Heart left ventricle (tissue), 13 donors: ENCODE results near the gene C22orf31.

Source experiments
- CTCF ChIP-seq, 12 donors: fragments of 200-600 bp; sonication (generic) in 4 of 12; IDR thresholded peaks; one replicate each; pipeline versions ENCODE4 v1.5.0 to v1.8.0; 2018 to 2022; ENCODE audit warnings: antibody characterized with exemption in 12 of 12, mild to moderate bottlenecking in 5 of 12
- POLR2A ChIP-seq, 2 donors: fragments of 450-650 bp; IDR thresholded peaks; one replicate each; pipeline ENCODE4 v1.6.1; 2017; ENCODE audit warnings: antibody characterized with exemption in 2 of 2, mild to moderate bottlenecking in 2 of 2, moderate library complexity in 2 of 2
- donor health status: ischemic (EF 13 %, LVEDD 7.1; RV severe dilation, severe dysfunction).
- donor health status: DM: no; HTN: yes; CAD: no.
- donor health status: DM: no; HTN: no; CAD: no.
- donor health status: ischemic (EF 25% LVEDD 6.9; RV normal size, moderate dysfunction).
- donor health status: ischemic (EF 25% LVEDD 5.7; RV mildly dilated, moderate dysfunction).
- donor health status: ischemic (EF 35%, LVEDD 5.7; RV mildly dilated, moderate dysfunction).
- donor health status: nonischemic (EF 11% LVEDD 7.7; RV severe dilation, severe dysfunction).
- donor health status: DM: yes; HTN: yes; CAD: no.
- donor health status: PGD.
- donor health status: ischemic (EF 29% LVEDD 5.4; RV normal size, mild dysfunction).
- donor health status: nonischemic (EF 23%, LVEDD 6.1; RV moderate dilation, normal function).

- TF ChIP-seq CTCF (IDR thresholded peaks at IDR 0.05) = no peak
- no peak for TF ChIP-seq POLR2A (IDR thresholded peaks at IDR 0.05)
These were observed 9.8 kb upstream of the C22orf31 start for GRCh38 chr22:29071261-29072045.
